ENCODE data around the gene COX17. TPM values are rescaled to one million over a fixed set of nuclear protein-coding genes. Genes with fewer than 3 reads are reported as not detected.

Gene COX17
- total and polyA plus RNA-seq, 10 donors, result 30.4 to 136 (median 43.7) TPM

GRCh38 chr3:119631516-119631915 lies 45.7 kb downstream of the COX17 start:
- H3K27me3 ChIP-seq (replicated peaks in 1 of 7), result no peaks in the 10 kb centered on the region
- H3K4me3 ChIP-seq, result no peak overlapping the region
- peak overlapping the region in 2 of 8 donors; percentile 69 to 72 for H3K27ac ChIP-seq
- intact Hi-C loops (cut with DNase I; ENCODE audit: low total_unique reads), result no loop called here
- TF ChIP-seq POLR2A (IDR thresholded peaks at IDR 0.05) (no peak), CTCF (IDR thresholded peaks at IDR 0.05 in 8 of 11, conservative IDR thresholded peaks at IDR 0.05 in 3 of 11) (no peak), POLR2AphosphoS5 (IDR thresholded peaks at IDR 0.05) (no peak)
- peaks cover 19 to 52% (median 39%) of the 10 kb centered on the region in 6 donors for H3K4me1 ChIP-seq
- H3K36me3 ChIP-seq, result no peaks in the 10 kb centered on the region
- WGBS, 5 donors, result 88 to 99% (median 92%) methylated on average over 3 of the region's 3 CpGs
- H3K9me3 ChIP-seq, result no peaks in the 10 kb centered on the region
- no peak for DNase-seq

- Histone ChIP-seq H3K4me3 (no peak overlapping the region), H3K36me3 (no peaks in the 10 kb centered on the region), H3K27me3 (replicated peaks in 1 of 7) (no peaks in the 10 kb centered on the region), H3K4me1 (peaks cover 19 to 56% (median 40%) of the 10 kb centered on the region in 6 donors), H3K9me3 (no peaks in the 10 kb centered on the region), H3K27ac (peak overlapping the region in 5 of 8 donors; percentile 8 to 72 (median 46))
- 78 to 90% (median 82%) methylated on average over 7 of the region's 7 CpGs for WGBS, 5 donors
- TF ChIP-seq POLR2A (IDR thresholded peaks at IDR 0.05) (no peak), POLR2AphosphoS5 (IDR thresholded peaks at IDR 0.05) (no peak), CTCF (IDR thresholded peaks at IDR 0.05 in 8 of 11, conservative IDR thresholded peaks at IDR 0.05 in 3 of 11) (no peak)
- intact Hi-C loops (cut with DNase I; ENCODE audit: low total_unique reads), result no loop called here
- no peak for DNase-seq
Measured at GRCh38 chr3:119630880-119631329, 46.3 kb downstream of the COX17 start.

GRCh38 chr3:119630128-119630879 lies 46.9 kb downstream of the COX17 start:
- TF ChIP-seq POLR2AphosphoS5 (IDR thresholded peaks at IDR 0.05), result no peak
- TF ChIP-seq CTCF (IDR thresholded peaks at IDR 0.05 in 8 of 11, conservative IDR thresholded peaks at IDR 0.05 in 3 of 11), result no peak
- no peak for TF ChIP-seq POLR2A (IDR thresholded peaks at IDR 0.05)
- H3K4me3 ChIP-seq, result no peak overlapping the region
- H3K36me3 ChIP-seq, result no peaks in the 10 kb centered on the region
- 70 to 83% (median 78%) methylated on average over 8 of the region's 8 CpGs for WGBS, 5 donors
- peaks cover 19 to 56% (median 40%) of the 10 kb centered on the region in 6 donors for H3K4me1 ChIP-seq
- no peaks in the 10 kb centered on the region for H3K27me3 ChIP-seq (replicated peaks in 1 of 7)
- H3K27ac ChIP-seq, result peak overlapping the region in 5 of 8 donors; percentile 8 to 72 (median 46)
- intact Hi-C loops (cut with DNase I; ENCODE audit: low total_unique reads), result no loop called here
- no peak for DNase-seq
- H3K9me3 ChIP-seq, result no peaks in the 10 kb centered on the region

GRCh38 chr3:119628816-119629445 lies 48.3 kb downstream of the COX17 start:
- WGBS, 5 donors, result 37 to 77% (median 44%) methylated on average over 1 of the region's 1 CpG
- no peak for DNase-seq
- Histone ChIP-seq H3K27me3 (replicated peaks in 1 of 7) (no peaks in the 10 kb centered on the region), H3K36me3 (no peaks in the 10 kb centered on the region), H3K9me3 (no peaks in the 10 kb centered on the region), H3K4me1 (peaks cover 19 to 56% (median 40%) of the 10 kb centered on the region in 6 donors), H3K4me3 (no peak overlapping the region), H3K27ac (peak overlapping the region in 7 of 8 donors; percentile 4 to 72 (median 54))
- TF ChIP-seq POLR2AphosphoS5 (IDR thresholded peaks at IDR 0.05) (peak in 1 of 3 donors; percentile 40), POLR2A (IDR thresholded peaks at IDR 0.05) (no peak), CTCF (IDR thresholded peaks at IDR 0.05 in 8 of 11, conservative IDR thresholded peaks at IDR 0.05 in 3 of 11) (no peak)
- intact Hi-C loops (cut with DNase I; ENCODE audit: low total_unique reads), result no loop called here

Measured in spleen (tissue), 11 donors.